SK-MEL-5 (cell line): ENCODE results near the gene MFAP3. TPM values are rescaled to one million over a fixed set of nuclear protein-coding genes. Genes with fewer than 3 reads are reported as not detected.
"Not testable (repeated sequence)": the region's sequence is repeated elsewhere in the genome, so short reads cannot be mapped to it uniquely, and the experiment has no call there.

Experiments used
- DNase-seq: peaks from one replicate; pipeline ENCODE4 v3.0.0-alpha.2; 2016; ENCODE audit warnings: low read depth, low spot score
- in situ Hi-C: cut with HindIII; loops from 2 replicates; pipeline ENCODE4 v1.10.0; 2016; ENCODE audit warnings: low sequenced_read_pairs, high pct_unique_total_duplicates, low pct_unique_long_range_greater_than_20kb
- polyA plus RNA-seq, 2 experiments: library from polyadenylated mRNA; depleted of rRNA; stranded (reverse); fragments of >200 nt; gene quantifications; 2 replicates each; pipeline ENCODE4 v1.2.3, GENCODE V29; 2015
- total RNA-seq: library from RNA; depleted of rRNA; stranded (reverse); fragments of >200 nt; shearing (Covaris generic); gene quantifications from 2 replicates; pipeline ENCODE4 v1.2.3, GENCODE V29; 2014; rRNA removed

Gene MFAP3
- 32.2 and 37.2 TPM in 2 replicates for total RNA-seq
- polyA plus RNA-seq (2015; cell fraction: cytosol; rRNA removed) = 18.8 and 19.6 TPM in 2 replicates
- polyA plus RNA-seq (2015; cell fraction: nucleus; rRNA removed) = 21.9 and 41.2 TPM in 2 replicates

DNA sequence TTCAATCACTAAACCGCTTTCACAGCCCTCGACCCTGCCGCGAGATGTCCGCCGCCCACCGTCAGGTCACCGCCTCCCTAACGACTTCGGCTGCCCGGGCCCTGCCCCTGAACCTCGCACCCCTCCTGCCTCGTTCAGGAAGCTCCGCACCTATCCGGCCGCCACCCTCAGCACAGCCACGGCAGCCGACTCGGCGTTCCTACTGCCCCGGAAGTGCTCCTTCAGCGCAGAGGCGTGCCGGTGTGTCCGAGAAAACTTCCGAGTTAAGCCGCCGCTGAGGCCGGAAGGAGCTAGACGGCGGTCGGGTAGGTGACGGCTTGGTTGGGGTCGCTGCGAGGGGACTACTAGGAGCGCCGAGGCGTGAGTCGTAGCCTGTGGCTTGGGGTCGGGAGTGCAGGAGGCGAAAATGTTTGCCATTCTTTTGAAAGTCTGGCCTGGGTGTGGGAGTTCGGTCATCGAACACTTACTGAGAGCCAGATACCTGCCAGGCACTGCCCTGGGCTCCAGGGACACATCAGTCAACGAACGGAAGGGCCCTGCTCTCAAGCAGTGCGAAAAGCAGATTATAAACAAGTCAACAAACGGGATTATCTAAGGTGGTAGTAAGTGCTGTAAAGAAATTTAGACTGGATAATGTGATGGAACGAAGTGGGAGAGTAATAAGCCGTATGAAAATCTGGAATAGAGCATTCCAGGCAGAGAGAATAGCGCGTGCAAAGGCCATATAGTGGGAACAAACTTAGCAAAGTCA, at the start of gene MFAP3, which contains the start of gene FAM114A2:
TSS of gene MFAP3 (plus strand) at position 261 of the 751 bp plus-strand sequence. CDS start 10,756 bp downstream, outside the sequence.
TSS of gene FAM114A2 (minus strand) at position 204 of the 751 bp plus-strand sequence. CDS start 3,957 bp downstream, outside the sequence.
- in situ Hi-C loops = no loop called here
- DNase-seq = peak; percentile 84

DNA sequence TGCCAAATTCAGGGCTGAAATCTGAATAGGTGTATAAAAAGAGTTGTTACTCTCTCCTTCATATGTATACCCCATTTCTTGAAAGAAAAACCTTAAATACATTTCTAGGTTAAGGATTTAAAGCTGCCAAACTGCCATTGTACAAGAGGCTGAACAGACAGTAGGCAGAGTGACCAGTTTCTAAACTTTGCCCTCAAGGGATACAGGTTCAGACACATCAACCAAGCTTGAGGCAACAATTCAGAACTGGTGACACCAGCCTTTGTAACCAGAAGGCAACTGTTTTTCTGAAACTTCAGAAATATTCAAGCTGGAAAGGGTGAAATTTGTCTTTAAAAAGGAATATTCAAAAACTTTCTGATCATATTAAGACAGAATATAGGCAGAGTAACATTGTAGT, 47.6 kb upstream of the MFAP3 start:
- DNase-seq = no peak
- in situ Hi-C loops = no loop called here

DNA sequence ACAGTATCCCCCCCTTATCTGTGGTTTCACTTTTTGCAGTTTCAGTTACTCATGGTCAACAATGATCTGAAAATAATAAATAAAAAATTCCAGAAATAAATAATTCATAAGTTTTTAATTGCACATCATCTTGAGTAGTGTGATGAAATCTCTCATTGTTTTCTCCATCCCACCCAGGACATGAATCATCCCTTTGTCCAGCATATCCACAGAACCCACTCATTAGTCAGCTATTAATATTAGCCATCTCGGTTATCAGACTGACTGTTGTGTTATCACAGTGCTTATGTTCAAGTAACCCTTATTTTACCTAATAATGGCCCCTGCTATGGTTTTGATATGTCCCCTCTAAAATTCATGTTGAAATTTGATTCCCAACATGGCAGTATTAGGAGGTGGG, 40.8 kb upstream of the MFAP3 start:
- in situ Hi-C loops = no loop called here
- no peak for DNase-seq

DNA sequence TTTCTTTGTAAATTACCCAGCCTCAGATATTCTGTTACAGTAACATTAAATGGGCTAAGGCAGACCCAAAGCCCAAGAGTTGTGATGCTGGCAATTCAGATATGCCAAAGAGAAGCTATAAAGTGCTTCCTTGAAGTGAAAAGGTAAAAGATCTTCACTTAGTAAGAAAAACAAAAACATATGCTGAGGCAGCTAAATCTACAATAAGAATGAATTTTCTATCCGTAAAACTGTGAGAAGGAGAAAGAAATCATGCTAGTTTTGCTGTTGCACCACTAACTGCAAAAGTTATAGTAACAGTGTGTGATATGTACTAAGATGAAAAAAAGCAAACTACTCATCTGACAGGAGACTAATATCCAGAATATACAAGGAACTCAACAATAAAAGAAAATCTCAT, 40.0 kb upstream of the MFAP3 start:
- in situ Hi-C loops = no loop called here

DNA sequence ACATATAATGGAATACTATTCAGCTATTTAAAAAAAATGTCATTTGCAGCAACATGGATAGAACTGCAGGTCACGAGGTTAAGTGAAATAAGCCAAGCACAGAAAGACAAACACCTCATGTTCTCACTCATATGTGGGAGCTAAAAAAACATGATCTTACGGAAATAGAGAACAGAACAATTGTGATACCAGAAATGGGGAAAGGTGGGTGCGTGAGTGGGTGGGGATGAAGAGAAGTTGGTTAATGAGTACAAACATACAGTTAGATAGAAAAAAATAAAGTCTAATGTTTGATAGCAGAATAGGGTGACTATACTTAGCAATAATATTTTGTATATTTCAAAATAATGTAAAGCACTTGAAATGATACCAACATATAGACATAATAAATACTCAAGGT, 38.8 kb upstream of the MFAP3 start:
- in situ Hi-C loops = no loop called here
- DNase-seq = no peak

More for the DNA sequence above, 40.0 kb upstream of the MFAP3 start:
- DNase-seq = no peak

DNA sequence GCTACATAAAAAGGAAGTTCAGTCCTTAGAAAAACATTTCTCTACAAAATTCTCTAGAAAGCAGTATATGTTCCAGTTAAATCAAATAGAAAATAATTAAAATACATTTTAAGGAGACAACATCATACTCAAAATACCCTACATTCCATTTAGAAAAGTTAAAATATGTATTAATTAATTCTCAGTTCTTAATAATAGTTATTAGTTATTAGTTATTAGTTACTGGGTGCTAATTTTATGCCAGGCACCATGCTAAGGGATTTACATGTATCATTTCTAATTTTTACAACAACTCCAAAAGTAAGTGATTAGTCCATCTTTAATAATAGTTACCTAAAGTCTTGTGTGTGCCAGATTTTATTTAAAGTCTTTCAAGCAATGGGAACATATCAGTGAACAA, 38.1 kb upstream of the MFAP3 start:
- no peak for DNase-seq
- in situ Hi-C loops = no loop called here

DNA sequence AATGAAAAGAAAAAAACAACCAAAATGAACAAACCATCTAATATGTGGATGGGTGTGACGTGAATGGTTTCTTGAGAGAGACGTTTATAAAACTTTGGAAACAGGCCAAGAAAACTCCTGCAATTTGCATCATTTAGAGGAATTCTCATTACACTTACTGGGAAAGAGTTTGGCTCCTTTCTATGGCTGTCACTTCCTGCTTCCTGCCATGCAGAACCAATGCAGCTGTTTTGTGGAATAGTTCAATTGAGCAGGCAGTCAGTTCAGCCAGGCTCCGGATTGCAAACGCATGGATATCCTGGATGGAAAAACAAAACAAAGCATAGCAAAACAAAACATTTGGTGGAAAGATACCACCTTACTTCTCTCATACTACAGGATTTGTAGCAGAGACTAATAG, 36.7 kb upstream of the MFAP3 start:
- in situ Hi-C loops = no loop called here
- no peak for DNase-seq

DNA sequence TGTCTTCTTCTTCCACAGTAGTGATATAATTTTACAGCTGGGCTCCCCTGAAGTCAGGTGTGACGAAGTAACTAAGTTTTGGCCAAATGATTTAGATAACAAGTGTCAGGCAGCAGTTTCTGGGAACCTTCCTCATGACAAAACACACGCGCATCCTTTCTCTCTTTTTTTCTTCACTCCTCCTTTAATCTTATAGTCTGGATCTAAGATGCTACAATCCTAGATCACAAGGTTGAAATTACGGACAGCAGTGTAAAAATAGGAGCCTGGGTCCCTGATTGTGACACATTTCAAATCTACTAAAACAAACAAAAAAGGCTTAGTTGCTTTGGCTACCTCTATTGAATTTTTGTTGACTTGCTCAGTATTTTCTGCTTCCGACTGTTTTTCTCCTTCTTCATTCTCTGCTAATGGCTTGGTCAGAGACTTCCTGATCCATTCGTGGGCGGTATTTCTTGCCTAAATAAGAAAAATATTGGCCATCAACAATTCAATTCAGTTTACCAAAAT, 36.2 kb upstream of the MFAP3 start:
- DNase-seq = no peak
- in situ Hi-C loops = no loop called here

DNA sequence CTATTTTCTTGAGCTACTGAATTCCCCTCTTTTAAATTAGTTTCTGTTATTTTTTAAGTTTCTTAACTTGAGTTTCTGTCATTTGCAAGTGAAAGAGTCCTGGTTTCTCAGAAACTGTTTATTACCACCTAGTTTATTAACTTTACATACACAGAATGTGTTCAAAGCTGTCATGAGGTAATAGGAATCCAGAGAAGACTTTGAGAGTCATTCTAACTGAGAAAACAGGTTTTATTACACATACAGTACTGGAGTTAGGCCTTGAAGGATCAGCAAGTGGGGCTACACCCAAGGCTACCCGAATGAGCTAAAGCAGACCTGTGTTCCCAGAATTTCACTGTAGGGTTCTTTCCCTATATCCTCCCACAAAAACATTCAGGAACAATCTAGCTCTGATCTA, 33.1 kb upstream of the MFAP3 start:
- in situ Hi-C loops = no loop called here
- no peak for DNase-seq

DNA sequence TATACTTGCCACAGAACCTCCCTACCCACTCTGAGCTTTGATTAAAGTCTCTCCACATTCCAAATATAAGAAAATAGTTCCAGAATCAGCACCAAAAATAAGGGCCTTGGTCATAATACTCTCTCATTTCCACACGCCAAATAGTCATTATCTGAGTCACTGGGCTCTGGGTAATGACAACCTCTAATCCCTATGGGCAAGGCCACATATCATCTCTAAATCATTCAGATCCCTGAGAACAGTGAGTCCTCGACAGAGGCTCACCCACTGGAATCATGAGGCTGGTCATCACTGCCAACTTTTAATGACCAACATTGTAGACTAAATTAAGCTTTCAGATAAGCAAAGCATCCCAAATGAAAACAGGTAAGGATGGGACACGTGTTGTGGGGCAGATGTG, 28.1 kb upstream of the MFAP3 start:
- in situ Hi-C loops = no loop called here
- no peak for DNase-seq

DNA sequence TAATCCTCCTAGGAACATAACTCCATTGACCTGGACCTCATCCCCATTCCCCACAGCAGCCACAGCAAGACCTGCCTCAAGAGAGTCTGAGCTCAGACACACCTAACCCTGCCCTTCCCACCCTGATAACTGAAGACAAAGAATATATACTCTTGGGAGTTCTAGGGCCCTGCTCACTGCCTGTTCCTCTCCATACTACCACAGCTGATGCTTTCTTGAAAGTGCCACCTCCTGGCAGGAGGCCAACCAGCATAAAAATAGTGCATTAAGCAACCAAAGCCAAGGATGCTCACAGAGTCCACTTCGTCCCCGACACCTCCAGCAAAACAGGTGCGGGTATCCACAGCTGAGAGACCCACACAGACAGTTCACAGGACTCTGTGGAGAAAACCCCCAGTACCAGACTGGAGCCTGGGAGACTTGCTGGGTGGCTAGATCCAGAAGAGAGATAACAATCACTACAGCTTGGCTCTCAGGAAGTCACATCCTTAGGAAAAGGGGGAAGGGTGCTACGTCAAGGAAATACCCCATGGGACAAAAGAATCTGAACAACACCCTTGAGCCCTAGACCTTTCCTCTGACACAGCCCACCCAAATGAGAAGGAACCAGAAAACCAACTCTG, 23.6 kb upstream of the MFAP3 start:
- in situ Hi-C loops = no loop called here
- DNase-seq = no peak

DNA sequence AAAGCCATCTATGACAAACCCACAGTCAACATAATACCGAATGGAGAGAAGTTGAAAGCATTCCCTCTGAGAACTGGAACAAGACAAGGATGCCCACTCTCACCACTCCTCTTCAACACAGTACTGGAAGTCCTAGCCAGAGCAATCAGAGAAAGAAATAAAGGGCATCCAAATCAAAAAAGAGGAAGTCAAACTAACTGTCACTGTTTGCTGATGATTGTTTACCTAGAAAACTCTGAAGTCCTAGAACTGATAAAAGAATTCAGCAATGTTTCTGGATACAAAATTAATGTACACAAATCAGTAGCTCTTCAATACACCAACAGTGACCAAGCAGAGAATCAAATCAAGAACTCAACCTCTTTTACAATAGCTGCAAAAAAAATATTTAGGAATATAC, 19.8 kb upstream of the MFAP3 start:
- in situ Hi-C loops, DNase-seq: not testable (repeated sequence)

DNA sequence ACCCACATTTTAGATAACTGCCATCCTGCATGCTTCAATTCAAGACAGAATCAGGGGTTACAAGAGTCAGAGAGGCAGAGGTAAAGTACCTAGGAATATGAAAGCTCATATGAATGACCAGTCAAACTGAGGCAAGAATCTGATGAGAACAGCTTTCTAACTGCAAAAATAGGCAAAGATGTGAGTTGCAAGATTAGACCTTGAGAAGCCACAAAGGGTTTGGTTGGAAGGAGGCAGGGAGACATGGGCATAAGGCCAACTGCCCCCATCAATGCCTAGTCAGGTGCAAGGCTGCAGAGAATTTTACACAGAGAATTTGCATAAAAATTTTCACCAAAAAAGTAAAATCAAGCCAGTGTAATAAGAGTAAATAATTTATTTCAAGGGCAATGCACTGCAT, 12.8 kb upstream of the MFAP3 start:
- in situ Hi-C loops = no loop called here

DNA sequence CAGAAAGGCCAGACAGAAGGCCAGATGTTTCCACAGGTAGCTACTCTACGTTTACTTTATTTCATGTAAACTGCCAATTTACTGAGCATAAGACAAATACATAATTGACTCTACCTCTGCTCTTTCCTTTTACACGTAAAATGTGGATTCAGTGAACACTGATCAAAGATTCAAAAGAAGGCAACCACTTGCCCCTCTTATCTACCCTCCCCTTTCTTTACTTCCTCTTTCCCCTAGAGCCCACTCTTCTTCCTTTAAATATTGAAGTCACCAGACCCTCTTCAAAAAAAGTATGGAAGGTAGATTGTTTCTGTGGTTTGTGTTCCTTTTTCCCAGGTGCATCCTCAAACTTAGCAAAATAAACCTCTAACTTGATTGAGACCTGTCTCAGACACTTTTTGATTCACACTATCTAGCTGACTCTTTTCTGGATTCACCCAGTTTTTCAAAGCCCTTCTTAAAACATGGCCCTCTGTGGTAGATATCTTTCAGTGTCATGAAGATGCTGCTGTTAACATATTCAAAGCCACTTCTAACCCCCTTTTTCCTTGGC, 6.8 kb upstream of the MFAP3 start:
- DNase-seq = no peak
- in situ Hi-C loops = no loop called here

More for the DNA sequence above, 12.8 kb upstream of the MFAP3 start:
- DNase-seq = no peak

DNA sequence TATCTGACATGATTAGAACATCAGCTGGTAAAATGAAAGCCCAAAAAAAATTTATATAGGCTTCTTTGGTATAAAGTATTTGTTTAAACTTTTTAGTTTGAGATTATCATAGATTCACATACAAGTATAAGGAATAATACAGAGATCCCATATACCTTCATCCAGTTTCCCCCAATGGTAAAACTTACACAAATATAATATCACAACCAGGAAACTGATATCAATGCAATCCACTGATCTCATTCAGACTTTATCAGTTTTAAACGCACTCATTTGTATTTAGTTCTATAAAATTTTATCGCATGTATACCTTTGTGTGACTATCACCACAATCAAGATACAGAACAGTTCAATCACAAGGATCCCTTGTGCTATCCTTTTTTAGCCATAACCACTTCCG, 3.8 kb upstream of the MFAP3 start:
- in situ Hi-C loops = no loop called here
- DNase-seq = no peak

DNA sequence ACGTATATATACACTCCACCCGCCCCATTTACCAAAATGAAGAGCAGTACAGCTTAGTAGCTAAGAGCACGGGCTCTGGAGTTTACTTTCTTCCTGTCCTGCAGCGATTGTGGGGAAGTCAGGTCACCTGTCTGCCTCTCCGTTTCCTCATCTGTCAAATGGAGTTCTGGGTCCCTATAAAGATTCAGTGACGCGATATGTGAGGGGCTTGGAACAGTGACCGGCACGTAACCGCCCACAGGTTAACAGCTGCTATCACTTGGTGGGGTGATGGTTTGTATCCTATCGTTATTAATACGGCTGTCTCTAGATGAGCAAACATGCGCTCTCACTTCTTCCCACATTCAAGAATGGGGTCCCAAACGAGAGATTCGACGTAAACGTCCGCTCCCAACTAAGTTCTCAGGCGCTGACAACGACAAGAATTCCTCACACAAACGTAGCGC, 483 bp upstream of the MFAP3 start:
- DNase-seq = peak; percentile 9
- in situ Hi-C loops = no loop called here

DNA sequence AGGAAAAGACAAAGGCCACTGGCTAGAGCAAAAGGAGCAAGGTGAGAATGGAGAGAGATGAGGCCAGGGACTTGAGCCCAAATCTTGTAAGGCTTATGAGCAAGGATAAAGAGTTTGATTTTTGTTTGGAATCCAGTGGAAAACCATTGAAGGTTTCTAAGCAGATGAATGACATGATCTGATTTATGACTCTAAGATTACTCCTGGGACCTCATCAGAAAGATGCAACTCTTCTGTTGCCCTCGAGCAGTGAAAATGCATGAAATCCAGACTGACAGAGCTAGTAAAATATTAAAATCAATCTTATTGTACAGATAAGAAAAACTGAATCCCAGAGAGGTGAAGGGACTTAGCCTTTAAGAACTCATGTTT, 677 bp downstream of the MFAP3 start:
- in situ Hi-C loops = no loop called here
- no peak for DNase-seq

DNA sequence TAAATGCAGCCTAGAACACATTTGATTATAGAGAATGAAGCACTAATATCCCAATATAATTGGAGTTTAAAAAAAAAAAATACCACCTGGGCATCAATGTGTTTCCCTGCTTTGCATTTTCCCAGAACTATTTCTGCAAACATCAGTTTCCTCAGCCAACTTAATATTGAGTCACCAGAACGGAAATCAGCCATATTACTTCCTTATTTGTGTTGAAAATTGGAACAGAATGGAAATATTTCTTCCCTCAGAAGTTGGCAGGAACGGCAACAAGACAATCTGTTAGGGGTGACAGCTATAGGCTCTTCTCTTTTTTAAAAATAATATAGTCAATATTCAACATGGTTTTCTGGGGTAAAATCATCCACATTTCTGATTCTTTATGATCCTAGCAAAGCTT, 4.0 kb downstream of the MFAP3 start:
- no peak for DNase-seq
- in situ Hi-C loops = no loop called here
